Colonic mucosa (tissue), 4 donors: ENCODE measurements around the gene MMS22L. TPM values are rescaled to one million over a fixed set of nuclear protein-coding genes. Genes with fewer than 3 reads are reported as not detected.

Experiments
- DNase-seq: peaks from one replicate; pipeline ENCODE4 v3.0.0-alpha.2; 2020
- H3K27ac ChIP-seq: fragments of 200-600 bp; one replicate; pipeline ENCODE4 v1.8.0; 2021
- H3K27me3 ChIP-seq: fragments of 200-600 bp; one replicate; pipeline ENCODE4 v1.8.0; 2021
- H3K36me3 ChIP-seq: fragments of 200-600 bp; one replicate; pipeline ENCODE4 v1.8.0; 2021
- H3K4me1 ChIP-seq: fragments of 200-600 bp; one replicate; pipeline ENCODE4 v1.8.0; 2021; ENCODE audit warnings: mild to moderate bottlenecking
- H3K4me3 ChIP-seq: fragments of 200-600 bp; one replicate; pipeline ENCODE4 v1.8.0; 2021
- H3K9ac ChIP-seq, 2 donors: one replicate each; pipeline ENCODE4 v1.7.0; 2013; ENCODE audit warnings: control low read depth in 2 of 2, low read depth in 2 of 2, low read length in 2 of 2
- H3K9me3 ChIP-seq: fragments of 200-600 bp; one replicate; pipeline ENCODE4 v1.8.0; 2021
- intact Hi-C: fragments of 100-400 bp; cut with DNase I; formaldehyde crosslinking; loops from one replicate; pipeline ENCODE4 v1.14.1; 2022
- total RNA-seq, 2 donors: library from RNA; stranded (reverse); fragmentation: NEBNext Ultra II Directional in 1 of 2; extraction: Animal tissue kit (Norgen Biotek cat#: 25700) in 1 of 2; gene quantifications; one replicate each; pipeline ENCODE4 v1.2.1, GENCODE V29; 2021
- TF ChIP-seq, protein P1 (sequence below): fragments of 200-600 bp; IDR thresholded peaks from one replicate; pipeline ENCODE4 v1.8.0; 2022; ENCODE audit warnings: antibody characterized with exemption, mild to moderate bottlenecking
- donor health status: healthy.
- donor health status: DM: no; HTN: no; CAD: no.
- donor health status: DM: no; HTN: no; CAD: no.

Gene MMS22L
- total RNA-seq, 2 donors from 2014 or later, result 9.1 to 21.4 TPM

DNA sequence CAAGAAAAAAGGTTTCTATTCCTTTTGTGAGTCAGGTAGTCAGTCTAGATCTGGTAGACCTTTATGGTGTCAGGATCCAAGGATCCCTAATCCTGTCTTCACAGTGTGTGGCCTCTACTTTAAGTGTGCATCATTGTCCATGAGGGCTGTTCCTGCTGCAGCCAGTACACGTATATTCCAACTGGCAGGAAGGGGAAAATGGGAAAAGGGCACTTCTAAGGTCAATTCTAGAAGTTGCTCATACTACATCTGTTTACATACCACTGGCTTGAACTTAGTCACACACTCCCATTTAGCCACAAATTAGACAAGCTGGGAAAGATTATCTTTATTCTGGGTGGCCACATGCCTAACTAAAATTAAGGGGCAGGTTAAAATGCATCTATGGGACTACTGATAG is 9.7 kb upstream of the MMS22L start:
- intact Hi-C loops, result no loop called here
- no peaks in the 10 kb centered on the region for H3K4me1 ChIP-seq
- TF ChIP-seq, protein P1, sequence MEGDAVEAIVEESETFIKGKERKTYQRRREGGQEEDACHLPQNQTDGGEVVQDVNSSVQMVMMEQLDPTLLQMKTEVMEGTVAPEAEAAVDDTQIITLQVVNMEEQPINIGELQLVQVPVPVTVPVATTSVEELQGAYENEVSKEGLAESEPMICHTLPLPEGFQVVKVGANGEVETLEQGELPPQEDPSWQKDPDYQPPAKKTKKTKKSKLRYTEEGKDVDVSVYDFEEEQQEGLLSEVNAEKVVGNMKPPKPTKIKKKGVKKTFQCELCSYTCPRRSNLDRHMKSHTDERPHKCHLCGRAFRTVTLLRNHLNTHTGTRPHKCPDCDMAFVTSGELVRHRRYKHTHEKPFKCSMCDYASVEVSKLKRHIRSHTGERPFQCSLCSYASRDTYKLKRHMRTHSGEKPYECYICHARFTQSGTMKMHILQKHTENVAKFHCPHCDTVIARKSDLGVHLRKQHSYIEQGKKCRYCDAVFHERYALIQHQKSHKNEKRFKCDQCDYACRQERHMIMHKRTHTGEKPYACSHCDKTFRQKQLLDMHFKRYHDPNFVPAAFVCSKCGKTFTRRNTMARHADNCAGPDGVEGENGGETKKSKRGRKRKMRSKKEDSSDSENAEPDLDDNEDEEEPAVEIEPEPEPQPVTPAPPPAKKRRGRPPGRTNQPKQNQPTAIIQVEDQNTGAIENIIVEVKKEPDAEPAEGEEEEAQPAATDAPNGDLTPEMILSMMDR, result no peak

DNA sequence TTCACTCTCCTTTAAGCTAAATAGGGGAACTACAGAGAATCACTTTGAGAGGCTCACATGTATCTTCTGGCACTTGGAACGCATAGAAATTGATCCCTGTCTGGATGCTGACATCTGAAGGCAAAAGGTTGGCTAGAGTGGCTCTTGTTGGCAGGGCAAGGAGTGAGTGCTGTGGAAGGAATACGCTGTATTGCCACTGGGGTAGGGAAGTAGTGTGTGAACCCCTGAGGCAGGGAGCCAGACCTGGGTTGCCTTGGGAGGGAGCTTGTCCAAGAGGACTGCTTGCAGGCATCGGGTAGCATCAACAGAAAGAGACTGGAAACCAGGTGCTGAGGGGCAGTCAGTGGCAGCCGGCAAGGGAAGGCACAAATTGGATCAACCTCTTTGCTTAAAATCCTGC is 8.9 kb upstream of the MMS22L start:
- H3K4me1 ChIP-seq, result no peaks in the 10 kb centered on the region
- no peak overlapping the region for H3K4me3 ChIP-seq
- H3K9ac ChIP-seq, result no peak overlapping the region
- H3K36me3 ChIP-seq, result no peaks in the 10 kb centered on the region
- H3K27ac ChIP-seq, result no peak overlapping the region
- intact Hi-C loops, result no loop called here
- H3K9me3 ChIP-seq, result no peaks in the 10 kb centered on the region
- H3K27me3 ChIP-seq, result no peaks in the 10 kb centered on the region
- DNase-seq, result no peak
- TF ChIP-seq, protein P1, result no peak

More for the DNA sequence above, 9.7 kb upstream of the MMS22L start:
- DNase-seq, result no peak
- Histone ChIP-seq H3K9ac (no peak overlapping the region), H3K4me3 (no peak overlapping the region), H3K9me3 (no peaks in the 10 kb centered on the region), H3K27ac (no peak overlapping the region), H3K36me3 (no peaks in the 10 kb centered on the region), H3K27me3 (no peaks in the 10 kb centered on the region)

DNA sequence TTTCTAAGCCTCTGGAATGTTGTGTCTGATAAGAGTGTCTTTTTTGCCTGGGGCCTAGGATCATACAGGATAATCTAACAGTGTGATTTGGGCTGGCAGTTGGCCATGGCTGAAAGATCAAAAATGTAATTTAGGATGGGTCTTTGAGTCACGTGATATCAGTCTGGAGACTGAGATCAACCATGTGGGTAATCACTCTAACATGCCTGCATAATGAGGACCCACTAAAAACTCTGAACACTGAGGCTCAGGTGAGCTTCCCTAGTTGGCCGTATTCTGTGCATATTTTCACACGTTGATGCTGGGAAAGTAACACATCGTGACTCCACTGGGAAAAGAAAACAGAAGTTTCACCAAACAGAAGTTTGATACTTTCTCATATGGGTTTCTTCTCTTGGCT is 6.3 kb upstream of the MMS22L start:
- H3K27ac ChIP-seq, result no peak overlapping the region
- no peaks in the 10 kb centered on the region for H3K4me1 ChIP-seq
- intact Hi-C loops, result no loop called here
- no peaks in the 10 kb centered on the region for H3K36me3 ChIP-seq
- H3K9me3 ChIP-seq, result no peaks in the 10 kb centered on the region
- no peaks in the 10 kb centered on the region for H3K27me3 ChIP-seq
- no peak for DNase-seq
- no peak overlapping the region for H3K9ac ChIP-seq
- TF ChIP-seq, protein P1, result no peak
- no peak overlapping the region for H3K4me3 ChIP-seq

DNA sequence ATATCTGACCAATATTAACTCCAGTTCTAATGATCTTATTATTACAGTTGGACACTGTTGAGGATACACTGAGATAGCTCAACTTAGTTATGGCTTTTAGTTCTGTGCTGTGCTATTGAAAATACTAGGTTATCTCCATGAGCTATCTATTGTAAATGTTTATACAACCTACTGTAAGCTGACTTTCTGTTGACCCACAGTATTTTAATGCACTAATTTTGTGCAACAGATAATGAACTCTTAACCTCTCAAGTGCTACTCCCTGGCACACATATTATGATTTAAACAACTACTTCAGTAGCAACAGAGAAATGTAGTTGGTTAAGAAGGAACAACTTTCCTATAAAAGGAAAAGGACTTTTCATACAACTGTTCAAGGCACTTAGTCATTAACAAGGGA is 5.2 kb upstream of the MMS22L start:
- Histone ChIP-seq H3K27me3 (no peaks in the 10 kb centered on the region), H3K9me3 (no peaks in the 10 kb centered on the region), H3K27ac (no peak overlapping the region), H3K36me3 (no peaks in the 10 kb centered on the region), H3K9ac (no peak overlapping the region), H3K4me1 (no peaks in the 10 kb centered on the region), H3K4me3 (no peak overlapping the region)
- intact Hi-C loops, result no loop called here
- TF ChIP-seq, protein P1, result no peak
- no peak for DNase-seq

DNA sequence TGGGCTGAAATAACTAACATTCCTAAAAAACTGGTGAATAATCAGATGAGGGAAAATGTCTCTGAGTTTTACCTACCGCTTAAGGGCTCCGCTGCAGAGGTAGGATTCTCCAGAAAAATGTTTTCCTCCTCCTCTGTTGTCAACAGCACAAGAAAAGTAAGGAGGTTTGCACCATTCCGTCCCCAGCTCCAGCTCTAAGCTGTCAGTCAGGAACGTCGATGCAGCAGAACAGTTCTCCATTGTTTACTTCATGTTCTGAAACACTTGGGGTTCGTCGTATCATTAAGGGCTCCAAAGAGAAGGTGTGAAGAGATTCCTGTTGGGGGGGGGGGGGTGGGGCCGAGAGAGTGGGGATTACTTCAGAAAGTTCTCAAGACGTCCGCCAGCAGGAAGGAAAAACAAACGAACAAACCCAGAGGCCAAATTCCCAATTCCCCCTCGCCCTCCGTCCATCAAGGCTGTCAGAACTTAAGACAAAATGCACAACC is 734 bp downstream of the MMS22L start:
- DNase-seq, result peak; percentile 27
- peak overlapping the region; percentile 77 for H3K4me3 ChIP-seq
- intact Hi-C loops, result no loop called here

More for the DNA sequence above, 734 bp downstream of the MMS22L start:
- Histone ChIP-seq H3K27ac (peak overlapping the region; percentile 32), H3K4me1 (no peaks in the 10 kb centered on the region), H3K9me3 (no peaks in the 10 kb centered on the region), H3K27me3 (no peaks in the 10 kb centered on the region), H3K36me3 (no peaks in the 10 kb centered on the region), H3K9ac (peak overlapping the region; percentile 71 to 85)
- TF ChIP-seq, protein P1, result no peak
